Stimulated activated CD4-positive, alpha-beta T cell treated with anti-CD3 and anti-CD28 coated beads, Interleukin-4, amount 100 ng/mL, for 24 hours (primary cell): ENCODE measurements around the gene GRHL1.
"Not testable (repeated sequence)": the region's sequence is repeated elsewhere in the genome, so short reads cannot be mapped to it uniquely, and the experiment has no call there.

Experiments used
- DNase-seq: peaks from one replicate; pipeline ENCODE4 v3.0.0-alpha.2; 2020

GRHL1 gene

GRCh38 chr2:10030311-10030736, 78.8 kb downstream of the GRHL1 start:
- no peak for DNase-seq

DNA sequence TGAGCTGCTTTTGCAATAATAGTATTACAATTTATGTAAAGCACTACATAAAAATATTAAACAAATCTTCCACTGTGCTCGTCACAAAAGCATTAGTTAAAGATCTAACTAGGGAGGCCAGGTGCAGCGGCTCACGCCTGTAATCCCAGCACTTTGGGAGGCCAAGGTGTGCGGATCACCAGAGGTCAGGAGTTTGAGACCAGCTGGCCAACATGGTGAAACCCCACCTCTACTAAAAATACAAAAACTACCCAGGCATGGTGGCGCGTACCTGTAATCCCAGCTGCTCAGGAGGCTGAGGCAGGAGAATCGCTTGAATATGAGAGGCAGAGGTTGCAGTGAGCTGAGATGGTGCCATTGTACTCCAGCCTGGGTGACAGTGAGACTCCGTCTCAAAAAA, 79.3 kb downstream of the GRHL1 start:
- DNase-seq, result not testable (repeated sequence)

DNA sequence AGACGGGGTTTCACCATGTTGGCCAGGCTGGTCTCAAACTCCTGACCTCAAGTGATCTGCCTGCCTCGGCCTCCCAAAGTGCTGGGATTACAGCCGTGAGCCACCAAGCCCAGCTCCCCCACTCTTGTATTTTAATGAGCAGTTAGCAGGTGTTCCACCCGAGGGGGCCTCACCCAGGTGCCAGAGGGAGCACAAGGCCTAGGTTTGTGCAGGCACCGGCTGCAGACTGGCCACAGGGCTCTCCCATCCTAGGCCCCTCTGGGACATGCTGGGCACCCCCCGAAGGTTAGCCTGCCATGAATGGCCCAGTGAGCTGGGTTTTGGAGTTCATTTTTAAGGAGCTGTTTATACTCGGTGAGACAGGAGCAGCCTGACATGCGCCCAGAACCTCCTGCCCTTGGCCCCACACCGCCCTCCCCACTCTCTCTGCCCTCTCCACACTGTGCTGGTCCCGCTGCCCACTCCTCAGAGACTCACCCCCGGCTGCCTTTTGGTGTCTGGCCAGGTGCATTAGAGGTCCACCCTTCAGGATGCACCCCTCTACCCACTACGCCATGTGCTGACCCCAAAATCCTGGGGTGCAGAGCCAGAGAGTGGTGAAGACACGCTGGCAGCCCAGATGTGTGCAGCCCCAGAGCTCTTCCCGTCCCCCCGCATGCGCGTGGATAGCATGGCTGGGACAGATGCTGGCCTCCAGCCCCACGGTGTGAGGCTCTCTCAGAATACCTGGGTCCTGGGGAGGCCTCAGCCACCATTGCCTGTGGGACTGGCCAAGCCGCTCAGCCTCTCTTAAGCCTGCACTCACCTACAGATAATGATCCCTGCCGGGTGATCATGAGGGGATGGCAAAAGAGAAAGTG, 80.6 kb downstream of the GRHL1 start:
- no peak for DNase-seq

- DNase-seq, result no peak
Measured at GRCh38 chr2:10032746-10033105, 81.2 kb downstream of the GRHL1 start.

DNA sequence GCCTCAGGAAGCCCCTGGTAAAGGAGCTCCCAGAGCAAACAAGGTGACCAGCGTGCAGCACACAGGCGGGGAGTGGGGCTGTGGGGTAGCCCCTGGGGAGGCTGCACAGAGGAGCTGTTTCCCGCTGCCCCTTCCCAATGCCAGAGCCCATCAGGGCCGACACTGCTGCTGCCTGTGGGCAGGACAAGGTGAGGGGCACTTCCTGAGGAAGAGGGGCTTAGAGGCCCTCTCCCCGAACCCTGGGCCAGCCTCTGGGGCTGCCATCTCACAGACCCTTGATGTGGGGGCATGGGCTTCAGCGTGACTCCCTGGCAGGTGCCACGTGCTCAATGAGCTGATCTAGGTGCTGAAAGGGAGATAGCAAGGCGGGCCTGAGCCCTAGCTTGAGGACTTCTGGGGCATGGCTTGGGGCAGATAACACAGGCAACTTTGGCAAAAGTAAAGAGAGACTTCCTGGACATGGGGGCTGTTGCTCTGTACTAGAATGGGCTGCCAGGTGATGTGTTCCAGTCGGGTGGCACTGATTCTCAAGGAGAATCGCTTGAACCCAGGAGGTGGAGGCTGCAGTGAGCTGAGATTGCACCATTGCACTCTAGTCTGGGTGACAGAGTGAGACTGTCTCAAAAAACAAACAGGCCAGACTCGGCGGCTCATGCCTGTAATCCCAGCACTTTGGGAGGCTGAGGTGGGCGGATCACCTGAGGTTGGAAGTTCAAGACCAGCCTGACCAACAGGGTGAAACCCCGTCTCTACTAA, 81.9 kb downstream of the GRHL1 start:
- DNase-seq, result no peak

DNA sequence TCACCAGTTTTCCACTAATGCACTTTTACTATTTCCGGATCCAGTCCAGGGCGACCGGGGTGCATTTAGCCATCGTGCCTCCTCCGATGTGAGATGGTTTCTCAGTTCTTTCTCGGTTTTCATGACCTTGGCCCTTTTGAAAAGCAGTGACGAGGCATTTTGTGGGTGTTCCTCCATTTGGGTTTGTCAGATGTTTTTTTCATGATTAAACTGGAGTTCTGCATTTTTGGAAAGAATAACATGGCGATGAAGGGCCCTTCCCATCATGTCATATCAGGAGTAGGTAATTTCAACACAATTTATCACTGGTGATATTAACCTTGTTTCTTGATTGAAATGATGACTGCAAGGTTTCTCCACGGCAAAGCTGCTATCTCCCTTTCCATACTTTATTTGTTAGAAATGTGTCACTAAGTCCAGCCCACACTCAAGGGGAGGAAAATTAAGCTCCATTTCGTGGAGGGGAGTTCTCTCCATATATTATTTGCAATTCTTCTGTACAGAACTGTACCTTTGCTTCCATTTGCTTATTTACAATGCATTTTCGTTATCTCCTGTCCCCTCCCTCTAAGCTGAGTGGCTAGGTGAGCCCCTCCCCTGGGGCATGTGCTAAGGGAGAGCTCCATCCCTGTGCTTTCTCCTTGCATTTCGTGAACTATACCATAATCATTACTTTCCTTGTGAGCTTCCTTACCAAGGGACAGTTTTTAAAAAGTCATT, 83.0 kb downstream of the GRHL1 start:
- no peak for DNase-seq

- DNase-seq, result no peak
Measured at GRCh38 chr2:10035053-10035422, 83.5 kb downstream of the GRHL1 start.

GRCh38 chr2:10035633-10036032, 84.1 kb downstream of the GRHL1 start:
- DNase-seq, result no peak

DNA sequence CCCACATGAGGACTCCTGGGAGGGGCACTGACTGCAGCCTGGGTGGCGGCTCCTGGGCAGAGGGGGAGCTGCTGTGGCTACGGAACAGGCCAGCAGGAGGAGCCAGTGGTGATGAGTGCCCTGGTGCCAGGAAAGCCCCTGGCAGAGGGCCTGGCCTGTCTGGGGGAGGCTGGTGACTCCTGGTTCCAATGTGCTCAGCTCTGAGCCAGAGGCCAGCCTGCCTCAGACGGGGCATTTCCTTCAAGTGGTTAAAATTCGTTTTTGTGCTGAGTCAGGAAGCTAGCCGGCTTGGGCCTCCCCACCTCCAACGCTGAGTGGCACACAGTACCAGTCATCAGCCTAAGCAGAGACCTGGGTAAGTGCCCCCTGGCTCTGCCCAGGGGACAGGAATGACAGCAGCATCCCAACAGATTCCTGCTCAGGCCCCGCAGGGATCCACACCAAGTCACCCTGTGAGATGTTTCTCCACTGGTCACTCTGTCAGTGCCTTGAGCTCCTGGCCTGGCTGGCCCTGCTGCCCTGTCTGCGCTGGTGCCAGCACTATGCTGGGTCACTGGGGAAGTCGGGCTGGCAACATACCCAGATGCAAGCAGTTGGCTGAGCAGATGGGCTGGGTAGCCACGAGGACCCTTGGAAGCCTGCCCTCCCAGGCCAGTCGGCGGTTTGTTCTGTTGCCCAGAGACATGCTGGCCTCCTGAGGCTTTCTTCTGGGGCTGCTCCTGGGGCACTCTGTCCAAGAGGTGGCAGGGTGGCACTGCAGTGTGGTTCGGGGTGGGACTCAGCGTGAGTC, 84.8 kb downstream of the GRHL1 start:
- DNase-seq, result peak; percentile 40

GRCh38 chr2:10038123-10038522, 86.6 kb downstream of the GRHL1 start:
- DNase-seq, result no peak

- no peak for DNase-seq
Measured at GRCh38 chr2:10038716-10039115, 87.2 kb downstream of the GRHL1 start.

- DNase-seq, result no peak
Measured at GRCh38 chr2:10039658-10040410, 88.3 kb downstream of the GRHL1 start.

GRCh38 chr2:10041711-10042110, 90.2 kb downstream of the GRHL1 start:
- no peak for DNase-seq

GRCh38 chr2:10042301-10043161, 91.0 kb downstream of the GRHL1 start:
- DNase-seq, result peak; percentile 28

- peak; percentile 78 for DNase-seq
Measured at GRCh38 chr2:10043256-10043905, 91.9 kb downstream of the GRHL1 start, which contains the start of gene KLF11. TSS of gene KLF11 (plus strand) at chr2:10043550. CDS start at chr2:10043717, 167 bp downstream.

DNA sequence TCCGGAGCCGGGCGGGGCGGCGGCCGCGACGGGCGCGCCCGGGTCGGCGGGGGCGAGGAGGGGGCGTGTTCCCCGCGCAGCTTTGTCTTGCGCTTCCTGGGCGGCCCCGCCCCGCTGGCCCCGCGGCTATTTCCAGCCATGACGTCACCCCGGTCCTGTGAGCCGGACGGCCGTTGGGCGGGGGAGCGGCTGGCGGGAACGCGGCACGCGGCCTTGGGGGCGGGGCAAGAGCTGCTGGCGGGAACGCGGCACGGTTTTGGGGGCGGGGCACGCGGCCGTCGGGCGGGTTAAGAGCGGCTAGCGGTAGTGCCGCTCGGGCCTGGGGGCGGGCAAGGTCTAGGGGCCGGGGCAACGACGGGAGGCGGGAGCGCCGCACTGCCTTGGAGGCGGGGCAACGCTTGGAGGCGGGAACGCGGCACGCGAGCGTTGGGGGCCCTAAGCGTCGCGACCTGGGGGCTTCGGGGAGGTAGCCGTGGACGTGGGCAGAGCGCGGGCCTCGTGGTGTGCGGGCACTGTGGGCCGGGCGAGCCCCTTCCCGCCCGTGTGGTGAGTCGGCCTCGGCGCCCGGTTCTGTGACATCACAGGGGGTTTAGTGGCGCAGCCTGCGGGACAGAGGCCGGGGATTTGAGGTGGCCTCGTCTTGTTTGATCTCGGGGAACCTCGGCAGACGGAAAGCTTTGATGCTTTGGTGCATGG, 92.6 kb downstream of the GRHL1 start:
- peak; percentile 86 for DNase-seq

DNA sequence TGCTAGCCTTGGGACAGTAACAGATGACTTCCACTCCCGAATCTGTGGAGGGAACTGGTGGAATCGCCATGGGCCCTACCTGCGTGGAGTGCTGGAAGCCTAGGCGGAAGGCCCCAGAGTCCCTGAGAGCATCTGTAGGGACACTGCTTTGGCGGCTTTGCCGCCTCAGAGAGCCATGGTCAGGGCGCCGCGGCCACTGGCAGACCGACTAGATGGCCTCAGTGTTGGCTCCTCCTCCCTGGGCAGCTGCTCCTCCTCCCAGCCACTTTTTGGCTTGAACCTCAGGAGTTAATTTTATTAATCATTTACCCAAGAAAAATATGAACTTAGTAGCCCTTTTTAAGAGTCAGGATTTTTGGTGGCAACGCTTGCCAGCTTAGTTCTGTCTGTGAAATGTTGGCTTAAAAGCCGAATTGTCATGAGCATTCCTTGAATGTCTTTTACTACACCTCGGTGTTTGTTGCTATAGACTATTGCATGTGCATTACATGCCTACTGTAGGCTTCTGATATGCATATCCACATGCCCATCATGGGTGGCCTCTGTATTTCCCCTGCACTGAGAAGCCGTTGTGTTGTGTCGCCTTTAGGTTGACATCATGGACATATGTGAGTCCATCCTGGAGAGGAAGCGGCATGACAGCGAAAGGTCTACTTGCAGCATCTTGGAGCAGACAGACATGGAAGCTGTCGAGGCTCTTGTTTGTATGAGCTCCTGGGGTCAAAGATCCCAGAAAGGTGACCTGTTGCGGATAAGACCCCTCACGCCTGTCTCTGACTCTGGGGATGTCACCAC, 94.3 kb downstream of the GRHL1 start:
- no peak for DNase-seq

- DNase-seq, result no peak
Measured at GRCh38 chr2:10046931-10047330, 95.4 kb downstream of the GRHL1 start.
